HepG2 (cell line): Measurements from ENCODE around the gene LBX2. TPM values are rescaled to one million over a fixed set of nuclear protein-coding genes. Genes with fewer than 3 reads are reported as not detected.
A peak's percentile ranks its signal among the peaks of the same experiment; 100 is the strongest.

ENCODE experiments used
- CBX2 ChIP-seq, 2 experiments: fragments of 200-600 bp in 1 of 2; sonication (generic); formaldehyde crosslinking in 1 of 2; IDR thresholded peaks; 2 replicates each; pipeline versions ENCODE4 v1.7.0 to v1.8.1; 2018 to 2022; ENCODE audit warnings: low read depth in 2 of 2, low read length in 1 of 2, mild to moderate bottlenecking in 1 of 2, missing genetic modification reagents in 1 of 2
- E2F2 ChIP-seq: sonication (generic); formaldehyde crosslinking; IDR thresholded peaks from 2 replicates; pipeline ENCODE4 v1.4.0; 2020; ENCODE audit warnings: missing genetic modification reagents, borderline replicate concordance
- EZH2 ChIP-seq: conservative IDR thresholded peaks from 2 replicates; pipeline ENCODE4 v1.6.1; 2012; ENCODE audit warnings: mild to moderate bottlenecking, low read depth, low read length, moderate library complexity
- HIC2 ChIP-seq: sonication (generic); formaldehyde crosslinking; IDR thresholded peaks from 2 replicates; pipeline ENCODE4 v1.9.0; 2022; ENCODE audit warnings: low read depth, missing genetic modification reagents
- HMGXB3 ChIP-seq: sonication (generic); formaldehyde crosslinking; IDR thresholded peaks from 2 replicates; pipeline ENCODE4 v1.4.0; 2020; ENCODE audit warnings: missing genetic modification reagents, borderline replicate concordance
- KMT2B ChIP-seq: IDR thresholded peaks from 2 replicates; pipeline ENCODE4 v1.6.1; 2016; ENCODE audit warnings: missing genetic modification reagents, missing compliant biosample characterization
- NFATC3 ChIP-seq: sonication (generic); formaldehyde crosslinking; IDR thresholded peaks from 2 replicates; pipeline ENCODE4 v1.5.1; 2020; ENCODE audit warnings: mild to moderate bottlenecking, missing genetic modification reagents
- NFE2L1 ChIP-seq: sonication (generic); formaldehyde crosslinking; IDR thresholded peaks from 2 replicates; pipeline ENCODE4 v1.4.0; 2020; ENCODE audit warnings: missing genetic modification reagents, mild to moderate bottlenecking, borderline replicate concordance
- PHF5A ChIP-seq: IDR thresholded peaks from one replicate; pipeline ENCODE4 v1.6.1; 2018; ENCODE audit warnings: low read depth, missing genetic modification reagents; ENCODE audit not compliant: unreplicated experiment
- PHF8 ChIP-seq: sonication (generic); formaldehyde crosslinking; IDR thresholded peaks from 2 replicates; pipeline ENCODE4 v1.5.0; 2020; ENCODE audit warnings: missing genetic modification reagents
- TBP ChIP-seq: sonication (generic); formaldehyde crosslinking; IDR thresholded peaks from 2 replicates; pipeline ENCODE4 v1.5.0; 2020; ENCODE audit warnings: missing genetic modification reagents
- ZNF274 ChIP-seq: sonication (generic); formaldehyde crosslinking; IDR thresholded peaks from 2 replicates; pipeline ENCODE4 v1.5.1; 2020; ENCODE audit warnings: mild to moderate bottlenecking, missing genetic modification reagents
- ZNF326 ChIP-seq: sonication (generic); formaldehyde crosslinking; IDR thresholded peaks from 2 replicates; pipeline ENCODE4 v1.4.0; 2020; ENCODE audit warnings: missing genetic modification reagents, borderline replicate concordance
- ZNF337 ChIP-seq: sonication (generic); formaldehyde crosslinking; IDR thresholded peaks from 2 replicates; pipeline ENCODE4 v1.5.1; 2020; ENCODE audit warnings: missing genetic modification reagents, low read depth, mild to moderate bottlenecking, borderline replicate concordance
- ZNF460 ChIP-seq: sonication (generic); formaldehyde crosslinking; IDR thresholded peaks from 2 replicates; pipeline ENCODE4 v1.5.1; 2020; ENCODE audit warnings: missing genetic modification reagents, mild to moderate bottlenecking, borderline replicate concordance
- ZNF557 ChIP-seq: sonication (generic); formaldehyde crosslinking; IDR thresholded peaks from 2 replicates; pipeline ENCODE4 v1.4.0; 2020; ENCODE audit warnings: missing genetic modification reagents
- ZNF576 ChIP-seq: sonication (generic); formaldehyde crosslinking; IDR thresholded peaks from 2 replicates; pipeline ENCODE4 v1.4.0; 2020; ENCODE audit warnings: mild to moderate bottlenecking, missing genetic modification reagents
- ZNF746 ChIP-seq: sonication (generic); formaldehyde crosslinking; IDR thresholded peaks from 2 replicates; pipeline ENCODE4 v1.8.0; 2022; ENCODE audit warnings: mild to moderate bottlenecking, missing genetic modification reagents
- polyA plus RNA-seq, 8 experiments: library from polyadenylated mRNA; depleted of rRNA in 3 of 8; stranded (reverse) in 7 of 8; unstranded in 1 of 8; fragments of >200 nt; fragmentation: Illumina TruSeq in 4 of 8; extraction: Trizol in 4 of 8; gene quantifications; 2 replicates each; pipeline versions ENCODE4 v1.2.1 to v1.2.3, GENCODE V29; 2011 to 2016; ENCODE audit warnings: low read depth in 4 of 8, missing spikeins in 1 of 8, mixed read lengths in 1 of 8; ENCODE audit not compliant: insufficient read depth in 1 of 8
- total RNA-seq, 5 experiments: library from RNA; depleted of rRNA; stranded (reverse); fragments of >200 nt; fragmentation: Illumina TruSeq; extraction: Trizol; gene quantifications; 2 replicates each; pipeline ENCODE4 v1.2.3, GENCODE V29; 2016; ENCODE audit warnings: low read depth in 1 of 5
- TF ChIP-seq, protein P1 (sequence below): sonication (generic); formaldehyde crosslinking; IDR thresholded peaks from 2 replicates; pipeline ENCODE4 v1.8.0; 2023; ENCODE audit warnings: mild to moderate bottlenecking, missing genetic modification reagents

LBX2 gene
- total and polyA plus RNA-seq, 2 of the 13 experiments (the other 11 are each of a cell fraction or from before 2014, with no cell fraction given) = 6.4 to 8.1 TPM

- TF ChIP-seq, protein P1, sequence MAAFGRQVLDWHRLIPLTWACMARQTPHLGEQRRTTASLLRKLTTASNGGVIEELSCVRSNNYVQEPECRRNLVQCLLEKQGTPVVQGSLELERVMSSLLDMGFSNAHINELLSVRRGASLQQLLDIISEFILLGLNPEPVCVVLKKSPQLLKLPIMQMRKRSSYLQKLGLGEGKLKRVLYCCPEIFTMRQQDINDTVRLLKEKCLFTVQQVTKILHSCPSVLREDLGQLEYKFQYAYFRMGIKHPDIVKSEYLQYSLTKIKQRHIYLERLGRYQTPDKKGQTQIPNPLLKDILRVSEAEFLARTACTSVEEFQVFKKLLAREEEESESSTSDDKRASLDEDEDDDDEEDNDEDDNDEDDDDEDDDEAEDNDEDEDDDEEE (CRISPR knock-in tag) = peak; percentile 13; the same call in 1 of the 2 replicates
- TF ChIP-seq CBX2 (IDR thresholded peaks at IDR 0.05; ENCODE audit: low read depth, low read length) = no peak
- TF ChIP-seq CBX2 (CRISPR knock-in tag; IDR thresholded peaks at IDR 0.05; ENCODE audit: low read depth) = no peak
- TF ChIP-seq HMGXB3 (CRISPR knock-in tag) = peak; percentile 59; the same call in 1 of the 2 replicates
- TF ChIP-seq E2F2 (CRISPR knock-in tag) = peak; percentile 88
- peak; percentile 81 for TF ChIP-seq KMT2B (CRISPR knock-in tag)
- TF ChIP-seq ZNF746 (CRISPR knock-in tag) = peak; percentile 67
- peak; percentile 47; the same call in 1 of the 2 replicates for TF ChIP-seq ZNF274
- no peak for TF ChIP-seq PHF5A
- peak; percentile 62 for TF ChIP-seq HIC2
- peak; percentile 44; the same call in 1 of the 2 replicates for TF ChIP-seq ZNF557
- TF ChIP-seq EZH2 = no peak
- peak; percentile 95 for TF ChIP-seq PHF8
- peak; percentile 8; the same call in 1 of the 2 replicates for TF ChIP-seq ZNF337 (CRISPR knock-in tag)
- 0 out of 2 replicates have a peak, but pooled peaks have one; percentile 27 for TF ChIP-seq NFE2L1 (CRISPR knock-in tag)
- peak; percentile 89 for TF ChIP-seq NFATC3 (CRISPR knock-in tag)
- TF ChIP-seq ZNF460 (CRISPR knock-in tag) = peak; percentile 38; the same call in 1 of the 2 replicates
- TF ChIP-seq ZNF326 (CRISPR knock-in tag) = 0 out of 2 replicates have a peak, but pooled peaks have one; percentile 35
- TF ChIP-seq ZNF576 (CRISPR knock-in tag) = peak; percentile 88
- TF ChIP-seq TBP (CRISPR knock-in tag) = peak; percentile 96
Observed at GRCh38 chr2:74529357-74530238, 30.2 kb upstream of the LBX2 start, which contains the start of the genes AUP1 and HTRA2 (continued).
